DLD1 (cell line): ENCODE data around the gene MYF5.

Experiments used
- in situ Hi-C: cut with HindIII; loops from 2 replicates; pipeline ENCODE4 v1.10.0; 2017; ENCODE audit warnings: low sequenced_read_pairs

The MYF5 gene

GRCh38 chr12:80756875-80757274 lies 40.2 kb downstream of the MYF5 start:
- in situ Hi-C loops: no loop called here

GRCh38 chr12:80761838-80762237 lies 45.1 kb downstream of the MYF5 start:
- in situ Hi-C loops: no loop called here

- in situ Hi-C loops: no loop called here
These were observed 47.2 kb downstream of the MYF5 start for GRCh38 chr12:80763874-80764273.

- in situ Hi-C loops: no loop called here
These were observed 49.5 kb downstream of the MYF5 start for GRCh38 chr12:80766210-80766609.

- in situ Hi-C loops: no loop called here
These were observed 50.2 kb downstream of the MYF5 start for GRCh38 chr12:80766897-80767296.
